ENCODE data around the gene SNX7. TPM values are rescaled to one million over a fixed set of nuclear protein-coding genes. Genes with fewer than 3 reads are reported as not detected.
A peak's percentile ranks its signal among the peaks of the same experiment; 100 is the strongest.

Gene SNX7
- total RNA-seq, 1 experiment from 2014 or later: 19.0 TPM

DNA sequence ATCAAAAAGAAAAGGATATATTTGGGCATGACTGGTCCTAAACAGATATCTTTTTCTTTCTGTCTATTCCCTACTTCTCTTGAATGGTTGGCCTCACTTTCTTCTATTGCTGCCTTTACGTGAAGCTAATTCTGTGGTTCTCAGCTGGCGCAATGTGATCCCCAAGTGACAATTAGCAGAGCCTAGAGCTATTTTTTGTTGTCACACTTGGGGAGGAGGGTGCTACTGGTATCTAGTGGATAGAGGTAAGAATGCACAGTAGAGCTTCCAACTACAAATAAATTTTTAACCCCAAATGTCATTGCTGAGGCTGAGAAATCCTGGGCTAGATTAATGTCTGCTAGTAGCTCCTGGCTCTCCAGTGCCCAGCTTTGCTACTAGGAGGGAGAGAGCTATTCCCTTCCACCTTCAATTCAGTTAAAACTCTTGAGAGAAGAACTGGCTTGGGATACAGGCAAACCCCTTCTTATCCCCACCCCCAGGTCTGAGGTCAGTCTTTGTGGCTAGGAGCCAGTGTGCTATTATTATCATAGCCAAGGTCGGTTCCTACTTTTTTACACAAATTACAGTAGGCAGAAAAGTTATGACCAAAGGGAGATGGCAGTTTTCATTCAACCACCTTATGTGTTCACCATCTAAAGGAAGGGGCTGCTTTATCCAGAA, 102.1 kb downstream of the SNX7 start:
- DNase-seq (ENCODE audit: extremely low read depth, low read depth): no peak

DNA sequence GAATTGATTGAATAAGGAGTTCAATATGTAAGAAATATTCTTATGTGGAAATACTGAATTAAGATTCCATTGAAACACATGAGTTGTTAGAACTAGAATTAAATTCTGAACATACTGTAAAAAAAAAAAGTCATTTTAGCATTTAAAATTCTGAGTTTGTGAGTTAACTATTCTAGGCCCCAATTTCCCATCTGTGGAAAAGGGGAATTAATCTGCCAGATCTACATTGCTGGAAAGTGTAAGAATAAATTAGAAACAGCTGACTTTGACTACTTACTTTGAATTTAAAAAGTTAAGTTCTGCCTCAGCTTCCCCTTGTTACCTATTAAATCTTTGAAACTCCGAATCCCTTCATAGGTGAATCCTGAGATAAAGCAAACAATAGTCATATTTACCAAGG, 103.0 kb downstream of the SNX7 start:
- DNase-seq (ENCODE audit: extremely low read depth, low read depth): no peak

DNA sequence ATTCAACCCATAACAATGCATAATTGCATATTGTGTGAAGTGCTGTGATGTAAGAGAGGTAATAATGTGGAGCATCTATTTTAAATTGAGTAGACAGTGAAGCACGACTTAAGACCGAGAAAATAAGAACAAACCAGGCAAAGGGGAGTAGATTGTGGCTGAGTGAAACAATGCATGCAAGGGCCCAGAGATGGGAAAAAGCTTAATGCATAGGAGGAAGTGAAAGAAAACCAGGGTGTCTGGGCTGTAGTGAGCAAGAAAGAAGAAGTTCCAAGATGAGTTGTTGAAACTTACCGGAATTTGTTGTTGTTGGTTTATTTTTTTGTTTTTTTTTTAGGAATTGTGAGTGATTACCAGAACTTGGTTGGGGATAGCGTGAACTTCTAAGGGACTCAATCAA, 104.7 kb downstream of the SNX7 start:
- no peak for DNase-seq (ENCODE audit: extremely low read depth, low read depth)

DNA sequence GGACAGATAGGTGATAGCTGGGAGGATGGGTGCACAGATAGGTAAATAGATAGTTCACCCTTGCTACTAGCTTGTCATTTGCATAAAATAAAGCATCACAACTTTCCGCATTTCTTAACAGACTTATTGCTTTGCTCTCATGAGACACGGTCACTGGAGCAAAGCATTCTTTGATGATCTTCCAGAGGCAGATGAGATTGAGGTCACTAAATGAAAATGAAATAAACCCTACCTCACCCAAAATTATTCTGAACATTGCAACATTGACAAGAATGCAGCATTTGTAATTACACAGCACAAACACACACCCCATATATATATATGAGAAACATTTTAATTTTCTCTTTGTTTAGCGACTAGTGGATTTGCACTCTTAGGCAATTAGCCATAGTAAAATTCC, 107.6 kb downstream of the SNX7 start:
- DNase-seq (ENCODE audit: extremely low read depth, low read depth): no peak

DNA sequence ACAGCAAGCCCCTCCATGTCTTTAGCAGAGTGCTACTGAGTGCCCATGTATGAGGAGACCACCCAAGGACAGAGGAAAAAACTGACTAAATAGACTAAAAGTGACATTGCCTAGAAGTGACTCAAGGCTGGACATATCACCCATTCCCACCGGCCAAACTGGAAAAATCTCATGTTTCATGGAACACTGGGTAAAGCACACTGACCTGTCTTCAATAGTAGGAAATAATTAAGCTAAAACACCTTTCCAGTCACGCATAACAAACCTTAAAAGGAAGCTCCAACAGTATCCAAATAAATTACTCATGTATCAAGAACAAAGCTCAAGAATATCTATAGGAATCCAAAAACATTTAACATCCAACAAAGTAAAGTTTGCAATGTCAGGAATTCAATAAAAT, 120.4 kb downstream of the SNX7 start:
- no peak for DNase-seq (ENCODE audit: extremely low read depth, low read depth)

DNA sequence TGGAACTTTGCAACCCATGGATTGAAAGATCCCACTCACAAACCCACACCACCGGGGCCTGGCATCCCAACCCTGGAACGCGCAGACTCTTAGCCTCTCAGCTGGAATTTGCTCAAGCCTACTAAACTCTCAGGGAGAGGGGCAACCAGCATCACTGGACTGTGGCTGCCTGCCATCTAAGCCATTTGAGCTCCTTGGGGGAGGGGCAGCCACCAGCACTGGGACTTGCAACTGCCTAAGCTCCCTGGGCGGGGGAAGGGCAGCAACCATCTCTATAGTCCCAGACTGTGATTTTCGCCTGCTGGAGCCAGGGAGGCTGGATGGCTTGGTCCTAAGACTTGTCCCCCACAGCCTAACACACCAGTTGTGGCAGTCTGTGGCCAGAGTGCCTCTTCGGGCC, 122.3 kb downstream of the SNX7 start:
- DNase-seq (ENCODE audit: extremely low read depth, low read depth): no peak

DNA sequence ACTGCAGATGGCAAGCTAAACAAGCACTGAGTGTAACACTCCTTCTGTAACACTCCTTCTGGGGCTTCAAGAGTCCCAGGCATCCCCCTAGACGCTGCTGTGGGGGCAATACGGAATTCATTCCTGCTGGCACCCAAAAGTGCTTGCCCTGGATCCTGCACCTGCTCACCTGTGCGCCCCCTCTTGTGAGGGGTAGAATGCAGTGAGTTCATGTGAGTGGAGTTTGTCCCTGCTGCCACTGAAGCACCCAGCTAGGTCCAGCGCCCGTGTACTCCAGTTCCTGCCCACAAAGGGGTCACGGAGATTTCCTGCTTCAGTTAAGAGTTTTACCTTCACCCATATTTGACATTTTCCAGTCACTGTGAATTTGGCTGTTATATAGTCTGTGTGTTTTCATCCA, 130.0 kb downstream of the SNX7 start:
- DNase-seq (ENCODE audit: extremely low read depth, low read depth): no peak

DNA sequence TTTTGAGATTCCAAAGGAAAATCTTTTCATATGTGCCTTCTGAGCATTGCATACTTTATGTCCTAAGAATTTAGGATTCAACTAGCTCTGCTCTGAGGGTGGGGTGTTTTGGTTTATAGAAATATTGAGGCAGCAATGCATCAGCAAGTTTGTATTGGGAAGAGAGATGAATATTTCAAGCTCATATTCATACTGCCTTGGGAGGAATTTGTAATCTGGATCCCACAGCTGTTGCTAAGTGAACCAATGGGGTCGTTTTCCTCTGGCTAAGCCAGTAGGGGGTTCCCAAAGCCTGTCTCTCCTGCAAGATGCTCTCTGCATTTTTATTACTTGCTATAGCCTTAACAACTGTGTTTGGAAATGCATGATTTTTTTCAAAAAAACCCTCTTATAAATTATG, 130.6 kb downstream of the SNX7 start:
- DNase-seq (ENCODE audit: extremely low read depth, low read depth): no peak

DNA sequence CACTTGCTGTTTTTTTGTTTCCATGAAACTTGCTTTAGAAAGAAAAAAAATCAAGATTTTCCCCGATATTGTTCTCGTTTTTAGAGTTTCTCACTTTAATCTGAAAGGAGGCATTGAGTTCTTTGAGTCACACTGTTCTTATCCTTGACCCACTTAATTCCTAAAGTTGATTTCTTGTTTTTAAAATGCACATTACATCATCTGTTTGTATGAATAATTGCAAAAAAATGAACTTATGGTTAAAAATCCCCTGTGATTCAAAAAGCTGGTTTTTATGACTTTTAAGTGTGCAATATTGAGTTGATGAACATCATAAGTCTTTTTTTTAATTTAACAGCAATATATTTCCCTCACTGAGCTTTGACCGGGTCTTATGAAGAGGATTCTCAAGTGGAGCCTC, 131.6 kb downstream of the SNX7 start:
- DNase-seq (ENCODE audit: extremely low read depth, low read depth): no peak

DNA sequence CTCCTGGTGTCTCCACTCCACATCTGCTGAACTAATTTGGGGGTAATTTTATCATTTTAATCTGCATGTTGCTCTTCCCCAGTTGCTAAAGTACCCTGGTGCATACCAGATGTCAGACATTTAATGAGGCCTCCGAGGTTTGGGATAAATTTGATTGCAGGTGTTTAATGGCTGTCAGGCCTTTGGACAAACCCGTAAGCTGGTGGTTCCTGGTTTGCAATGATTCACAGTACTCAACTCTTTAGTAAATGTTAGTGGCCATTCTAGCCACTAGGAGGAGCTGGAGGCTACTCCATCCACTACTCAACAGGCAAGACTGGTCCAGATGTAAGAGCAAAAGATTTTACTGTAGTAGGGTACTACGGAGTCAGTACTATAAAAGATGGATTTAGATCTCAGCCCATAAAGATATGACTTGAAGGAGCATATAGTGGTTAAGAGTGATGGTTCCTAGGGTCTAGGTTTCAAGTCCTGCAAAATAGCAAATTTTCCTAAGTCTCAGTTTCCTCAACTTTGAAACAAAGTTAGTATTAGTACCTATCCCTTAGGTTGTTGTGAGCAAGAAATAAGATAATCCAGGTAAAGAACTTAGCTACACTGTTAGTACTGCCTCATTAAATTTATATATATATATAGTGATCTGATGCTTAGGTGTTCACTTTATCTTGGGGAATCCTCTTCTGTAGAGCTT, 132.8 kb downstream of the SNX7 start:
- DNase-seq (ENCODE audit: extremely low read depth, low read depth): peak; percentile 57

DNA sequence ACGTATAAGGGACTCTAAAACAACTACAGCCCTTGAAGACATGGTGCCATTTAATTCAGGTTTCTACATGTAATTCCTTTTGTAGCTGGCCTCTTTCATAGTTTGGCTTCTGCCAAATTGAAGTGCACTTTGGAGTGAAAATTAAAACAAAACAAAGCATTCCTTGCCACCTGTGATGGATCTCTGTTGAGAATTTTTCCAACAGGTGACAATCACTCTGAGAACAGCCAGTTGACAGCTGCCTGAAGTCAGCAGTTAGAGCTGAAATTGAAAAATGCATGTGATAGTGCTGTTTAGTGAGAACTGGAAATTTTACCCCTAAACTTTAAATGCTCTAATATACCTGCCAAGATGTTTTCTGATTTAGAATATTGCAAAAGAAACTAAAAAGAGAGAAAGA, 134.5 kb downstream of the SNX7 start:
- DNase-seq (ENCODE audit: extremely low read depth, low read depth): no peak

DNA sequence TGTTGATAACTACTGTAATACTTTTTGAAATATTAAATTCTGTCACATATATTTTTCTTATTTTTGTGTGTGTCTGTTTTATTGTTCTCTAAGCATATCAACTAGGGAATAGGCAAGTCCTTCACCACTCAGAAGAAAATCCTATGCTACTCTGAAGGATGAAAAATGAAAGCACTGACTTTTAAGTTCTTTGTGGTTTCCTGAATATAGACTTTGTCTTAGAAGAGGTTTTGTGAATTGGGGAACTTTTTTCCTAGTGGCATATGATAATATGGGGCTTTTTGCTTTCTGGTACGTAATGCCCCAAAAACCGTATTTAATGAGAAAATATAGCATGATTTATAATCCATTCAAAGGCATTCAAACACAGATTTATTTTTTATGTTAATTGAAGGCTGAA, 136.0 kb downstream of the SNX7 start:
- no peak for DNase-seq (ENCODE audit: extremely low read depth, low read depth)

All from NCI-H460 (cell line).